CD4-positive, alpha-beta T cell treated with Interleukin-17A for 4 hours (primary cell): ENCODE results near the gene AMPD2.

ENCODE experiments used
- DNase-seq: peaks from one replicate; pipeline ENCODE4 v3.0.0-alpha.2; 2020; ENCODE audit warnings: mixed read lengths

The AMPD2 gene

DNA sequence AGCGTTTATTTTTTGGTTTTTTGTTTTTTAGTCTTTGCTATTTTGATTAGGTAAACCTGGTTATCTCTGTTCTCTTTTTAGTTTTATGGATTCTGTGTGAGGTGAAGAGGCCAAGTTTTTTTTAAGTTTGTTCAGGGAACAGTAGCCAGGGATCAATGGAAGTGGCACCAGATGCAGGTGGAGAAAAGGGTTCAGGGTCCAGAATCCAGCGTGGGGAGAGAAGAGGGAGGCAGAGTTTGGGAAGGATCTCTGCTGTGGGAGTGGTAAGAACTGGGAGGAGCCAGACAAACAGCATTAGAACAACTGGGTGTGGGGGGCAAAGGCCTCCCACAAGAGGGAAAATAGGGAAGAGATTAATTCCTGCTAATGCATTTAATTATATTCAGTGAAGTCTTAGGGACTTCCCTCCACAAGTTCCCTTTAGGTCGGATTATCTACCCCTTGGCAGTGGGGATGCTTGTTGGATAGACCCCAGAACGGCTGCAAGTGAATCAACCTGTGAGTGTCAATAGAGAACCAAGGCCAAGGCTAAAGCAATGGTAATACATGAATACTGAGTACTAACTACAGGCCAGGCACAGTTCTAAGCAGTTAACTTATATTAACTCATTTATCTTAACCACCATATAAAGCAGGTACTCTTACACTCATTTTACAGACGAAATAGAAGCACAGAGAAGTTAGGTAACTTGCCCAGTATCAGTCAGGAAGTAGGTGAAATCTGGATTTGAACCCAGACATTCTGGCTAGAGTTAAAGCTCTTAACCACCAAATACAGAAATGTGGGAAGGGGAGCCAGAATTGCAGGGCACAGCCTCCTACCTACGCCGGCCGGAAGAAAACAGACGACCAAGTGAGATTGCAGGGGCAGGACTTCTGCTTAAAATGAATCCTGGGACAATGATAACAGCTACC is 719 bp upstream of the AMPD2 start:
- DNase-seq: no peak

- no peak for DNase-seq
Measured at GRCh38 chr1:109620401-109620791, 759 bp downstream of the AMPD2 start.

GRCh38 chr1:109620841-109621286 is 1.2 kb downstream of the AMPD2 start:
- peak; percentile 99 for DNase-seq

- peak; percentile 18 for DNase-seq
Measured at GRCh38 chr1:109621379-109622136, 1.9 kb downstream of the AMPD2 start.

GRCh38 chr1:109622137-109622892 is 2.7 kb downstream of the AMPD2 start:
- no peak for DNase-seq

- DNase-seq: no peak
Measured at GRCh38 chr1:109622895-109623294, 3.3 kb downstream of the AMPD2 start.

GRCh38 chr1:109623601-109624161 is 4.0 kb downstream of the AMPD2 start:
- peak; percentile 21 for DNase-seq

GRCh38 chr1:109624201-109625010 is 4.8 kb downstream of the AMPD2 start:
- peak; percentile 39 for DNase-seq

DNA sequence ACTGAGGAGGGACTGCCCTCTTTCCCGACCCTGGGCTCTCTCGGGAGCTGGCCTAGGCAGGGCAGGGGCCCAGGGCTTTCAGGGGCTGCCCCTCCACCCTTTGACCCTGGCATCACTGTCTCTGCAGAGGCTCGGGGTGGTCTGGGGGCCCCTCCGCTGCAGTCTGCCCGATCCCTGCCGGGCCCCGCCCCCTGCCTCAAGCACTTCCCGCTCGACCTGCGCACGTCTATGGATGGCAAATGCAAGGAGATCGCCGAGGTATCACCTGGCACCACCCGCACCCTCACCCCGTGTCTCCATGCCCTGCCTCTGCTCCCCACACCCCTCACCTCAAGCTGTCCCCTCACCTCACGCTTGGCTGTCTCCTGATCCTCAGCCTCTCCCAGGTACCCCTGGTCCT is 5.5 kb downstream of the AMPD2 start:
- DNase-seq: no peak

DNA sequence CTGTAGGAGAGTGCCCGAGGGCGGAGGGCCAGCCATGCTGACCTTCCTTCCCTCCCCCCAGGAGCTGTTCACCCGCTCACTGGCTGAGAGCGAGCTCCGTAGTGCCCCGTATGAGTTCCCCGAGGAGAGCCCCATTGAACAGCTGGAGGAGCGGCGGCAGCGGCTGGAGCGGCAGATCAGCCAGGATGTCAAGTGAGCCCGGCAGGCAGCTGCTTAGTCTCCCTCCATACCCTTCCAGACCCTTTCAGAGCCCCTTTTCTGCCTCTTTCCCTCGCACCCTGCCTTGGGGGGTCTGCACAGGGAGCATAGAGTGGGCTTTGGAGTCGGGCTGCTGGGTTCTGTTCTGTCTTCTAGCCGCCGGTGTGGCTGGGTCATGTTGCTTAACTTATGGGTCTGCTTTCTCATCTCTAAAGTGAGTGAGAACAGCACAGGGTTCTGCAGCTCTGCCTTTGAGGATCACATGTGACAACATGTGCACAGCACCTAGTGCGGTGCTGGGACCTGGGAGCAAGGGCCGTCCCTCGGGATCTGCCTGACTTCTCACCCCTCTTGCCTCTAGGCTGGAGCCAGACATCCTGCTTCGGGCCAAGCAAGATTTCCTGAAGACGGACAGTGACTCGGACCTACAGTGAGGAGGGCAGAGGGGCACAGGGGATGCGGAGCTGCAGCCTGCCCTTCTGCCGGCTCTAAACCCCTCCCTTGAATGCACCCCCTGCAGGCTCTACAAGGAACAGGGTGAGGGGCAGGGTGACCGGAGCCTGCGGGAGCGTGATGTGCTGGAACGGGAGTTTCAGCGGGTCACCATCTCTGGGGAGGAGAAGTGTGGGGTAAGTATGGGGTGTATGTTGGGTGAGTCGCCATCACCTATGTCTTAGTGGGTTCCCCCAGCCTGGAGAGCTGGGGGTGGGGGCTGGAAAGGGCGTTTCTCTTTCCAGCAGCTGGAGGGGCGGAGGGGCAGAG is 6.2 kb downstream of the AMPD2 start:
- no peak for DNase-seq

DNA sequence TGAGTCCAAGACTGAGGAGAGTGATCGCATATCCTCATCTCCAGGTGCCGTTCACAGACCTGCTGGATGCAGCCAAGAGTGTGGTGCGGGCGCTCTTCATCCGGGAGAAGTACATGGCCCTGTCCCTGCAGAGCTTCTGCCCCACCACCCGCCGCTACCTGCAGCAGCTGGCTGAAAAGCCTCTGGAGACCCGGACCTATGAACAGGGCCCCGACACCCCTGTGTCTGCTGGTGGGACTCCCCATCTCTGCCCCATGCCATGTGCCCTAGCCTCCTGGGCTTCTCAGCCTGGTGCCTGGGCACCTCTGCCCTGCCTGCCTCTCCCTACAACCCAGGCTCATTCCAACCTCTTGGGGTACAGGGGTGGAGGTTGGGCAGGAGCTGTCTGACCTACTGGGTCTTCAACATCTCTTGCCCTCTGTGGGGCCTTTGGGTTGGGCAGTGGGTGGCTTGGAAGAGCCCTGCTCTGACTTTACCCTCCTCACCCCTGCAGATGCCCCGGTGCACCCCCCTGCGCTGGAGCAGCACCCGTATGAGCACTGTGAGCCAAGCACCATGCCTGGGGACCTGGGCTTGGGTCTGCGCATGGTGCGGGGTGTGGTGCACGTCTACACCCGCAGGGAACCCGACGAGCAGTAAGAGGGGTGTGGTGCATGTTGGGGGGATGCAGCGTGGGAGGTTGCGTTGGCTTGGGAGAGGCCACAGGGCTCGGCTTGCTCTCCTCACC is 7.2 kb downstream of the AMPD2 start:
- no peak for DNase-seq

DNA sequence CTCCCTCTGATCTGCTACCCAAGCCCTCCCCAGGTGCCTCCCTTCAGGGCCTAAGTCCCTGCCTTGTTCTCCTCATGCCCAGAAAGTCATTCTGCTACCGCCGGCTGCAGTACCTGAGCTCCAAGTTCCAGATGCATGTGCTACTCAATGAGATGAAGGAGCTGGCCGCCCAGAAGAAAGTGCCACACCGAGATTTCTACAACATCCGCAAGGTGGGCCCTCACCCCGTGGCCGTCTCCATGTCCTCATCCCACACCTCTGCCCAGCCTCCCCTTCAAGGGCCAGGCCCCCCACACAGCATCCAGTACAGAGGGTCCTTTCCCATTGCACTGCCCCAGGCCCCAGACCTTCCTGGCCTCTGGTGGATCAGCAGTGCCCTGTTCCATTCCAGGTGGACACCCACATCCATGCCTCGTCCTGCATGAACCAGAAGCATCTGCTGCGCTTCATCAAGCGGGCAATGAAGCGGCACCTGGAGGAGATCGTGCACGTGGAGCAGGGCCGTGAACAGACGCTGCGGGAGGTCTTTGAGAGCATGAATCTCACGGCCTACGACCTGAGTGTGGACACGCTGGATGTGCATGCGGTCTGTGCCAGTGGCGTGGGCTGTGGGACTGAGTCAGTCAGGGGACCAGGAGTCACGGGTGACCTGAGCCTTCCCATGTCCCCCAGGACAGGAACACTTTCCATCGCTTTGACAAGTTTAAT is 8.2 kb downstream of the AMPD2 start:
- DNase-seq: no peak

- no peak for DNase-seq
Measured at GRCh38 chr1:109628540-109629321, 9.1 kb downstream of the AMPD2 start.

GRCh38 chr1:109629372-109630030 is 9.9 kb downstream of the AMPD2 start:
- DNase-seq: no peak

DNA sequence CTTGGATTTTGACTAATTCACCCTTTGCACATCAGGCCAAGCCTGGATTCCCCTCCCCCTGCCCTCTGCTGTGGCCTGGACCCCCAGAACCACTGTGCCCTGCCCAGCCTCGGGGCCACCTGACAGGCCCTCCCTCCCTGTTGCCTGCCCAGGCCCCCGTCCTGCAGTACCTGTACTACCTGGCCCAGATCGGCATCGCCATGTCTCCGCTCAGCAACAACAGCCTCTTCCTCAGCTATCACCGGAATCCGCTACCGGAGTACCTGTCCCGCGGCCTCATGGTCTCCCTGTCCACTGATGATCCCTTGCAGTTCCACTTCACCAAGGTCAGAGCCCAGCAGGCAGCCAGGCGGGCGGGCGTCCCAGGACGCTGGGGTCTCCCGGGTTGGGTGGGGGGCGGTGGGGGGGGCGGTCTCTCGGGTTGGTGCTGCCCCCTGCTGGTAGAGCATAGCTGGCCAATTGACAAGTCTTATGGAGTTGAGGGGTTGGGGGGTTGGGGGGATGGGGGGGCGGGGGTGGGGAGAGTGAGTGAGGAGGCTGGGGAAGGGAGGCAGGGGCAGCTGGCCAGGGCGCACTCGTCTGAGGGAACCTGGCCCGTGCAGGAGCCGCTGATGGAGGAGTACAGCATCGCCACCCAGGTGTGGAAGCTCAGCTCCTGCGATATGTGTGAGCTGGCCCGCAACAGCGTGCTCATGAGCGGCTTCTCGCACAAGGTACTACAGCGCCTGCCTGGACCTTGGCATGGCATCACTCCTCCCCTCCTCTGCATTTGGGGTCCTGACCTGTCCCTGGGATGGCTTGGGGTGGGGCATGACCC is 10.7 kb downstream of the AMPD2 start:
- peak; percentile 72 for DNase-seq

GRCh38 chr1:109630898-109631512 is 11.4 kb downstream of the AMPD2 start:
- DNase-seq: no peak
